GM18526 (cell line): ENCODE data around the gene FBLN2.

Experiments used
- POLR2A ChIP-seq: IDR thresholded peaks from 3 replicates; pipeline ENCODE4 v1.6.1; 2011; ENCODE audit not compliant: insufficient read length; ENCODE audit errors: extremely low read depth

The FBLN2 gene

GRCh38 chr3:13683288-13683687, 134.4 kb downstream of the FBLN2 start:
- no peak for TF ChIP-seq POLR2A

- no peak for TF ChIP-seq POLR2A
Measured at GRCh38 chr3:13683772-13684171, 134.8 kb downstream of the FBLN2 start.

GRCh38 chr3:13684350-13684749, 135.4 kb downstream of the FBLN2 start:
- no peak for TF ChIP-seq POLR2A

GRCh38 chr3:13684854-13685253, 135.9 kb downstream of the FBLN2 start:
- no peak for TF ChIP-seq POLR2A

- no peak for TF ChIP-seq POLR2A
Measured at GRCh38 chr3:13685721-13686120, 136.8 kb downstream of the FBLN2 start.

- TF ChIP-seq POLR2A, result no peak
Measured at GRCh38 chr3:13686367-13687160, 137.6 kb downstream of the FBLN2 start.

- no peak for TF ChIP-seq POLR2A
Measured at GRCh38 chr3:13687517-13687943, 138.6 kb downstream of the FBLN2 start.
